CD4-positive, alpha-beta T cell (primary cell): Measurements from ENCODE around the gene YLPM1. TPM values are rescaled to one million over a fixed set of nuclear protein-coding genes. Genes with fewer than 3 reads are reported as not detected.

Source experiments
- ATAC-seq: fragments of 200-7000 bp; cut with Tn5 transposase; one replicate; pipeline ENCODE4 v1.10.0; 2022; ENCODE audit warnings: mild to moderate bottlenecking; ENCODE audit not compliant: poor library complexity
- CTCF ChIA-PET: fragments of 350-600 bp; sonication (Branson Sonifier 250); formaldehyde crosslinking; loops from one replicate; lab custom pipeline; 2021; ENCODE audit warnings: antibody characterized with exemption, inconsistent platforms; lab: Charles Lee
- POLR2A ChIA-PET: fragments of 350-600 bp; sonication (Branson Sonifier 250); formaldehyde crosslinking; loops from one replicate; lab custom pipeline; 2021; ENCODE audit warnings: antibody characterized with exemption, inconsistent platforms; lab: Charles Lee
- DNase-seq, 14 experiments: peaks; one replicate each; pipeline ENCODE4 v3.0.0-alpha.2; 2013 to 2020; ENCODE audit warnings: mixed read lengths in 2 of 14
- H3K27ac ChIP-seq, 2 donors: one replicate each; pipeline versions ENCODE4 v1.5.1 to v1.7.0; 2013; ENCODE audit warnings: low read length in 2 of 2, low read depth in 1 of 2, mild to moderate bottlenecking in 1 of 2
- H3K27me3 ChIP-seq, 2 experiments: 1 replicate in 1 of 2; 2 replicates in 1 of 2; pipeline versions ENCODE4 v1.6.1 to v1.7.0; 2013; ENCODE audit warnings: low read length in 2 of 2, control low read depth in 1 of 2, mild to moderate bottlenecking in 1 of 2, moderate library complexity in 1 of 2; ENCODE audit not compliant: insufficient read depth in 2 of 2, control insufficient read depth in 1 of 2
- H3K36me3 ChIP-seq: one replicate; pipeline ENCODE4 v1.6.1; 2013; ENCODE audit warnings: low read length, control low read depth; ENCODE audit not compliant: insufficient read depth
- H3K4me1 ChIP-seq: one replicate; pipeline ENCODE4 v1.6.1; 2013; ENCODE audit warnings: low read length, control low read depth; ENCODE audit not compliant: insufficient read depth
- H3K4me3 ChIP-seq: one replicate; pipeline ENCODE4 v1.5.1; 2013; ENCODE audit warnings: mild to moderate bottlenecking, low read length, moderate library complexity
- H3K9me3 ChIP-seq, 2 experiments: 1 replicate in 1 of 2; 2 replicates in 1 of 2; pipeline versions ENCODE4 v1.6.1 to v1.7.0; 2013; ENCODE audit warnings: low read length in 2 of 2, mild to moderate bottlenecking in 2 of 2, control low read depth in 1 of 2, moderate library complexity in 1 of 2; ENCODE audit not compliant: control insufficient read depth in 1 of 2, insufficient read depth in 1 of 2
- H3K27ac Mint-ChIP-seq: one replicate; pipeline ENCODE4 v1.8.0; 2020; ENCODE audit warnings: mixed read lengths
- H3K27me3 Mint-ChIP-seq: one replicate; pipeline ENCODE4 v1.8.0; 2021; ENCODE audit warnings: mixed read lengths
- H3K36me3 Mint-ChIP-seq: one replicate; pipeline ENCODE4 v1.8.0; 2021; ENCODE audit warnings: low read depth, mixed read lengths
- H3K4me1 Mint-ChIP-seq: one replicate; pipeline ENCODE4 v1.8.0; 2021; ENCODE audit warnings: low read depth, mixed read lengths
- H3K4me3 Mint-ChIP-seq: one replicate; pipeline ENCODE4 v1.8.0; 2020; ENCODE audit warnings: mild to moderate bottlenecking, mixed read lengths
- H3K9me3 Mint-ChIP-seq: one replicate; pipeline ENCODE4 v1.8.0; 2020; ENCODE audit warnings: mixed read lengths
- CTCF ChIP-seq: fragments of 200-600 bp; IDR thresholded peaks from one replicate; pipeline ENCODE4 v1.8.0; 2022; ENCODE audit warnings: antibody characterized with exemption, mild to moderate bottlenecking
- intact Hi-C, 2 experiments: fragments of 100-400 bp; cut with DNase I in 1 of 2; cut with micrococcal nuclease in 1 of 2; formaldehyde crosslinking; loops; one replicate each; pipeline versions ENCODE4 v1.15.1 to v1.9.0; 2023 to 2025; cut with DNase I, micrococcal nuclease
- total RNA-seq, 174 experiments: library from RNA in 2 of 174; stranded (reverse) in 2 of 174; gene quantifications; one replicate each; pipeline ENCODE4 v1.2.3 and lab custom pipeline; 2021 to 2026

Gene YLPM1
- total RNA-seq, 2 experiments from 2014 or later: 87.2 to 88.6 TPM

DNA sequence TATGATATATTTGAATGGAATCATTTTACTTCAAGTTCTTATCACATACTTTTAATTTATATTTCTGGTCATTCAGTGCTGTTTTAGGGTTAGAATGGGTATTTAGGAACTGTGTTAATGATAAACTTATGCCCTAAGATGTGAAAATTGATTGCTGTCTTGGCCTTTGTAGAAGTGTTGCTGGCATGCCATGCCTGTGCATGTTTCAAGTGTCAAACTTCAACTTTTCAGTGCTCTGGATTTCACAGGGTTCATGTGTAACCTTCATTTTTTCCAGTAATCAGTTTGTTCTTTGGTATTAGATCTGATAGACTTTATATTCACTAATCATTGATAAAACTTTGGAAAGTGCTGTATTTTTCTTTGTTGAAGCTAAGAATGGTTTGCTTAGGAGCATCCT, 36.6 kb downstream of the YLPM1 start:
- H3K36me3 Mint-ChIP-seq: peaks cover 85% of the 10 kb centered on the region
- H3K4me1 Mint-ChIP-seq: peaks cover 50% of the 10 kb centered on the region
- H3K9me3 ChIP-seq: no peaks in the 10 kb centered on the region

DNA sequence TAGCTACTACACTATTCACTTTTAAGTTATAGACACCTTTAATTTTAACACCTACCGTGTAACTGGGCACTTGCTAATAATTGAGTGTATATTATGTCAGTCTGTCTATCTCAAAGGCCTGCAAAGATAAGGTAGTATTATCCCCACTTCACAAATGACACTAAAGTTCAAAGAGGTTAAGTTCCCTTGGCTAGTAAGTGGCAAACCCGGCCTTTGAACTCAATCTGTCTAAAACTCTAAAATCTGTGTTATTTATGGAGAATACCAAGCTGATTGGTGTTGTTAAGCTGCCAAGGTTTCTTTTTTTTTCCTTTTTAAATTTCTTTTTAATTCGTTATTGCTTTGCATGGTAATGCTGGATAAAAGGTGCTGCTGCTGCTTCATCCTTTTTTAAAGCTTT, 37.7 kb downstream of the YLPM1 start:
- Histone ChIP-seq H3K4me1 (peaks cover 5% of the 10 kb centered on the region), H3K27me3 (no peaks in the 10 kb centered on the region), H3K36me3 (peaks cover 62% of the 10 kb centered on the region), H3K27ac (no peak overlapping the region), H3K4me3 (no peak overlapping the region), H3K9me3 (no peaks in the 10 kb centered on the region)
- no peak for TF ChIP-seq CTCF
- ChIA-PET POLR2A (interaction anchor here (1.7 kb wide), 1 partner anchor 37 kb away, joined by 5 read pairs; the partner anchor contains the start of gene YLPM1), CTCF (interaction anchor here (0.8 to 1.0 kb wide), 2 partner anchors 19 to 105 kb away, joined by 3 read pairs; no protein-coding TSS in a partner anchor)
- intact Hi-C loops: loop anchor here in 1 of 2 experiments (10.0 kb wide), 1 partner anchor 436 kb away; no protein-coding TSS in a partner anchor
- H3K9me3 Mint-ChIP-seq: no peaks in the 10 kb centered on the region
- no peaks in the 10 kb centered on the region for H3K27me3 Mint-ChIP-seq
- H3K4me3 Mint-ChIP-seq: no peak overlapping the region
- no peak overlapping the region for H3K27ac Mint-ChIP-seq
- H3K36me3 Mint-ChIP-seq: peaks cover 78% of the 10 kb centered on the region
- peaks cover 40% of the 10 kb centered on the region for H3K4me1 Mint-ChIP-seq
- no peak for DNase-seq
- ATAC-seq: no peak

More for the DNA sequence above, 36.6 kb downstream of the YLPM1 start:
- Histone ChIP-seq H3K4me1 (peaks cover 5% of the 10 kb centered on the region), H3K27ac (no peak overlapping the region), H3K27me3 (no peaks in the 10 kb centered on the region), H3K36me3 (peaks cover 62% of the 10 kb centered on the region), H3K4me3 (no peak overlapping the region)
- no peak overlapping the region for H3K4me3 Mint-ChIP-seq
- TF ChIP-seq CTCF: no peak
- ChIA-PET POLR2A (no interaction called here), CTCF (no interaction called here)
- H3K27me3 Mint-ChIP-seq: no peaks in the 10 kb centered on the region
- intact Hi-C loops: loop anchor here in 1 of 2 experiments (10.0 kb wide), 1 partner anchor 435 kb away; no protein-coding TSS in a partner anchor
- ATAC-seq (no peak), DNase-seq (no peak)
- no peak overlapping the region for H3K27ac Mint-ChIP-seq
- H3K9me3 Mint-ChIP-seq: no peaks in the 10 kb centered on the region

DNA sequence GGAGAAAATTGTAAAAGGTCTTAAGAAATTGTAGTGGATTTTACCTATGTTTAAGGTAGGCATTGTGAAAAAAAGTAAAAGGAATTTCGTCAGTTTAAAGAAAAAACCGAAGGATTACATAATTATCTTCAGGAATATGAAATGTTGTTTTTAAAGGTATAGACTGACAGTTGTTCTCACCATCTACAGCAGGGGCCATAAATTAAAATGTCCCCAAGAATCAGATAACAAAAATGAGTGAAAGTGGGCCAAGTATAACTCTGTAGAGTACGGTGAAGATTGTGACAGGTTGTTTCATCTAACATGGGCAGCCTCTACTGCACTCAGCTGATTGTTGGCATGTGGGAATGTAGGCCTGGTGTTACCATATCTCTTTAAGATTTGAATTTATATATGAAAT, 38.3 kb downstream of the YLPM1 start:
- H3K4me1 Mint-ChIP-seq: peaks cover 36% of the 10 kb centered on the region

More for the DNA sequence above, 38.3 kb downstream of the YLPM1 start:
- DNase-seq: no peak
- ATAC-seq: no peak
- POLR2A ChIA-PET: interaction anchor here (1.7 kb wide), 1 partner anchor 38 kb away, joined by 5 read pairs; the partner anchor contains the start of gene YLPM1
- H3K36me3 ChIP-seq: peaks cover 56% of the 10 kb centered on the region
- no peaks in the 10 kb centered on the region for H3K27me3 ChIP-seq
- CTCF ChIA-PET: no interaction called here
- H3K9me3 ChIP-seq: no peaks in the 10 kb centered on the region
- Mint-ChIP-seq H3K9me3 (no peaks in the 10 kb centered on the region), H3K27me3 (no peaks in the 10 kb centered on the region), H3K36me3 (peaks cover 73% of the 10 kb centered on the region), H3K4me3 (no peak overlapping the region), H3K27ac (no peak overlapping the region)
- H3K4me1 ChIP-seq: peaks cover 5% of the 10 kb centered on the region
- H3K27ac ChIP-seq: no peak overlapping the region
- intact Hi-C loops: loop anchor here in 1 of 2 experiments (10.0 kb wide), 1 partner anchor 437 kb away; no protein-coding TSS in a partner anchor
- H3K4me3 ChIP-seq: no peak overlapping the region
- TF ChIP-seq CTCF: no peak
